Neural cell (in vitro differentiated cells): ENCODE measurements around the gene PPP1R12B. TPM values are rescaled to one million over a fixed set of nuclear protein-coding genes. Genes with fewer than 3 reads are reported as not detected.
"Not testable (repeated sequence)": the region's sequence is repeated elsewhere in the genome, so short reads cannot be mapped to it uniquely, and the experiment has no call there.

Source experiments
- H2AFZ ChIP-seq: fragments of 200-600, 300-800 bp; sonication (generic), shearing (Covaris generic); 2 replicates; pipeline ENCODE4 v1.6.0; 2014; ENCODE audit warnings: low read depth, mild to moderate bottlenecking, antibody characterized with exemption, low read length, moderate library complexity
- H3F3A ChIP-seq: fragments of 200-600 bp; shearing (Covaris generic); 2 replicates; pipeline ENCODE4 v1.6.1; 2016; ENCODE audit warnings: mild to moderate bottlenecking, moderate library complexity, mixed read lengths, antibody characterized with exemption, low read length; ENCODE audit not compliant: insufficient read depth, poor library complexity, severe bottlenecking
- H3K27ac ChIP-seq: fragments of 200-600, 300-800 bp; sonication (generic), shearing (Covaris generic); 2 replicates; pipeline ENCODE4 v1.5.1; 2014; ENCODE audit warnings: mild to moderate bottlenecking, low read length, moderate library complexity
- H3K27me3 ChIP-seq: fragments of 300-800, 200-600 bp; sonication (generic), shearing (Covaris generic); 2 replicates; pipeline ENCODE4 v1.6.0; 2014; ENCODE audit warnings: mild to moderate bottlenecking, low read depth, low read length, moderate library complexity; ENCODE audit not compliant: insufficient read depth
- H3K36me3 ChIP-seq: fragments of 300-800, 200-600 bp; sonication (generic), shearing (Covaris generic); 2 replicates; pipeline ENCODE4 v1.5.1; 2014; ENCODE audit warnings: mild to moderate bottlenecking, antibody characterized with exemption, low read length, moderate library complexity; ENCODE audit not compliant: insufficient read depth
- H3K4me2 ChIP-seq: fragments of 300-800, 200-600 bp; sonication (generic), shearing (Covaris generic); 2 replicates; pipeline ENCODE4 v1.6.0; 2014; ENCODE audit warnings: mild to moderate bottlenecking, low read length
- H3K4me3 ChIP-seq: fragments of 300-800, 200-600 bp; sonication (generic), shearing (Covaris generic); 2 replicates; pipeline ENCODE4 v1.5.1; 2014; ENCODE audit warnings: mild to moderate bottlenecking, low read length, moderate library complexity
- H3K79me2 ChIP-seq: fragments of 200-600 bp; shearing (Covaris generic); replicated peaks from 2 replicates; pipeline ENCODE4 v1.6.0; 2014; ENCODE audit warnings: mild to moderate bottlenecking, low read length, moderate library complexity; ENCODE audit not compliant: insufficient read depth
- H3K9ac ChIP-seq: fragments of 300-800, 200-600 bp; sonication (generic), shearing (Covaris generic); 2 replicates; pipeline ENCODE4 v1.6.1; 2016; ENCODE audit warnings: mild to moderate bottlenecking, low read length, mixed read lengths
- H3K9me2 ChIP-seq: fragments of 200-600 bp; shearing (Covaris generic); 2 replicates; pipeline ENCODE4 v1.6.1; 2016; ENCODE audit warnings: mild to moderate bottlenecking, low read length, mixed read lengths; ENCODE audit not compliant: insufficient read depth
- H3K9me3 ChIP-seq: fragments of 200-600, 300-800 bp; sonication (generic), shearing (Covaris generic); 2 replicates; pipeline ENCODE4 v1.6.1; 2016; ENCODE audit warnings: mild to moderate bottlenecking, mixed run types, low read length, moderate library complexity, mixed read lengths
- H4K20me1 ChIP-seq: fragments of 200-600 bp; shearing (Covaris generic); 2 replicates; pipeline ENCODE4 v1.6.1; 2016; ENCODE audit warnings: mild to moderate bottlenecking, mixed run types; ENCODE audit not compliant: insufficient read depth
- EP300 ChIP-seq: fragments of 450-650 bp; conservative IDR thresholded peaks from 2 replicates; pipeline ENCODE4 v1.6.1; 2014; ENCODE audit warnings: antibody characterized with exemption, mild to moderate bottlenecking, moderate library complexity; ENCODE audit not compliant: poor library complexity, severe bottlenecking
- EZH2 ChIP-seq: fragments of 200-600, 300-800 bp; shearing (Covaris generic), sonication (generic); IDR thresholded peaks from 2 replicates; pipeline ENCODE4 v1.6.1; 2014; ENCODE audit warnings: antibody characterized with exemption, low read length, borderline replicate concordance, mild to moderate bottlenecking; ENCODE audit not compliant: insufficient read depth, poor library complexity, severe bottlenecking
- RAD21 ChIP-seq: fragments of 450-650 bp; conservative IDR thresholded peaks from 2 replicates; pipeline ENCODE4 v1.6.1; 2014; ENCODE audit warnings: antibody characterized with exemption, mild to moderate bottlenecking, moderate library complexity
- SMC3 ChIP-seq: fragments of 450-650 bp; conservative IDR thresholded peaks from 2 replicates; pipeline ENCODE4 v1.6.1; 2014; ENCODE audit warnings: antibody characterized with exemption, mild to moderate bottlenecking, moderate library complexity; ENCODE audit not compliant: poor library complexity
- TAF1 ChIP-seq: IDR thresholded peaks from 2 replicates; pipeline ENCODE4 v1.6.1; 2012; ENCODE audit warnings: low read depth
- polyA plus RNA-seq: library from polyadenylated mRNA; depleted of rRNA; stranded (reverse); fragments of >200 nt; gene quantifications from 2 replicates; pipeline ENCODE4 v1.2.3, GENCODE V29; 2014
- TF ChIP-seq, protein P1 (sequence below): IDR thresholded peaks from 2 replicates; pipeline ENCODE4 v1.6.1; 2012; ENCODE audit warnings: borderline replicate concordance

PPP1R12B gene
- polyA plus RNA-seq, 1 donor from 2014 or later, result 9.8 TPM

DNA sequence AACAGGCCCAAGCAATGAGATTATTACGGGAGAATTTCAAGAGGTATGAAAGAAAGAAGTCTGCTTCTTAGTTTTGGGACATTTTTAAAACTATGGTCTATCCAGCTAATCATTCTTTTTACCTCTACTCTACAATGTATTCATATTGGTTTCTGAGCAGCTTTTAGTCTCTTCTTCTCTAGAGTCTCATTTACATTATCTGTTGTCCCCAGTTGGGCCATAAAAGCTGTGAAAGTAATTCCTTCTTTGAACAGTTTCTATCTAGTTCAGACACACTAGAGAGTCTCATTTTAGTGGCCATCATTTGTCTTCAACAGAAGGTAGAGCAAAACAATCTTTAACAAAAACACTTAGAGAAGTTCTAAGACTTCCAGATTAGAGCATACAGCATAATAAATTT, 204.6 kb downstream of the PPP1R12B start:
- H3K4me3 ChIP-seq, H3K9ac ChIP-seq, H3K9me3 ChIP-seq, H2AFZ ChIP-seq, H3K79me2 ChIP-seq, H4K20me1 ChIP-seq, H3K36me3 ChIP-seq, H3K27me3 ChIP-seq, H3F3A ChIP-seq, H3K4me2 ChIP-seq, H3K27ac ChIP-seq, H3K9me2 ChIP-seq: not testable (repeated sequence)

DNA sequence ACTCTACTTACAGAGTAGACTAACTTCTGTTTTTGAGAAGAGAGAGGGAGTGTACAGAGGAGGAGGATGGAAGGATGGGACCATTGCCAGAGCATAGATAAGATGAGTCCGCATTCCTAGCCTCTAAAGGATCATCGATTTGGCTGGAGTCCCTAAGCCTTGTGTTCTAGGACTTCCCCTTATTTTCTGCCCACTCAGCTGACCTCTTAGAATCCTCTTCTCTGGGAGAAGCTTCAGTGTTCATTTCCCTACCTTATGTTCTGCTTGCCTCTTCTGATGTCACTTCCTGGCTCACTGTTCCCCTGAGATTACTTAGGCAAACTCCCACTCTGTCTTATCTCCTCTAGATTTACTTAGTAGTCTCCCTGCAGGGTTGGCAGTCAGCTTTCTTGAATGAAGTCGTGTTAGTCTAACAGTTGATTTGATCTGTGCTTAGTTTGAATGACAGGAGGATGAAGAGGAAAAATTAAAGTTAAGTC, 205.1 kb downstream of the PPP1R12B start:
- Histone ChIP-seq H4K20me1 (no peaks in the 10 kb centered on the region), H3K9me2 (no peaks in the 10 kb centered on the region), H3K27ac (no peak overlapping the region), H3K27me3 (no peaks in the 10 kb centered on the region), H3K9me3 (no peaks in the 10 kb centered on the region), H3K79me2 (no peaks in the 10 kb centered on the region), H3K4me2 (no peak overlapping the region), H3F3A (no peaks in the 10 kb centered on the region), H3K4me3 (no peak overlapping the region), H3K9ac (no peak overlapping the region), H3K36me3 (no peaks in the 10 kb centered on the region), H2AFZ (no peak overlapping the region)
- TF ChIP-seq EZH2 (no peak), SMC3 (no peak), RAD21 (no peak), TAF1 (no peak), EP300 (no peak)
- TF ChIP-seq, protein P1, sequence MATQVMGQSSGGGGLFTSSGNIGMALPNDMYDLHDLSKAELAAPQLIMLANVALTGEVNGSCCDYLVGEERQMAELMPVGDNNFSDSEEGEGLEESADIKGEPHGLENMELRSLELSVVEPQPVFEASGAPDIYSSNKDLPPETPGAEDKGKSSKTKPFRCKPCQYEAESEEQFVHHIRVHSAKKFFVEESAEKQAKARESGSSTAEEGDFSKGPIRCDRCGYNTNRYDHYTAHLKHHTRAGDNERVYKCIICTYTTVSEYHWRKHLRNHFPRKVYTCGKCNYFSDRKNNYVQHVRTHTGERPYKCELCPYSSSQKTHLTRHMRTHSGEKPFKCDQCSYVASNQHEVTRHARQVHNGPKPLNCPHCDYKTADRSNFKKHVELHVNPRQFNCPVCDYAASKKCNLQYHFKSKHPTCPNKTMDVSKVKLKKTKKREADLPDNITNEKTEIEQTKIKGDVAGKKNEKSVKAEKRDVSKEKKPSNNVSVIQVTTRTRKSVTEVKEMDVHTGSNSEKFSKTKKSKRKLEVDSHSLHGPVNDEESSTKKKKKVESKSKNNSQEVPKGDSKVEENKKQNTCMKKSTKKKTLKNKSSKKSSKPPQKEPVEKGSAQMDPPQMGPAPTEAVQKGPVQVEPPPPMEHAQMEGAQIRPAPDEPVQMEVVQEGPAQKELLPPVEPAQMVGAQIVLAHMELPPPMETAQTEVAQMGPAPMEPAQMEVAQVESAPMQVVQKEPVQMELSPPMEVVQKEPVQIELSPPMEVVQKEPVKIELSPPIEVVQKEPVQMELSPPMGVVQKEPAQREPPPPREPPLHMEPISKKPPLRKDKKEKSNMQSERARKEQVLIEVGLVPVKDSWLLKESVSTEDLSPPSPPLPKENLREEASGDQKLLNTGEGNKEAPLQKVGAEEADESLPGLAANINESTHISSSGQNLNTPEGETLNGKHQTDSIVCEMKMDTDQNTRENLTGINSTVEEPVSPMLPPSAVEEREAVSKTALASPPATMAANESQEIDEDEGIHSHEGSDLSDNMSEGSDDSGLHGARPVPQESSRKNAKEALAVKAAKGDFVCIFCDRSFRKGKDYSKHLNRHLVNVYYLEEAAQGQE, result no peak

DNA sequence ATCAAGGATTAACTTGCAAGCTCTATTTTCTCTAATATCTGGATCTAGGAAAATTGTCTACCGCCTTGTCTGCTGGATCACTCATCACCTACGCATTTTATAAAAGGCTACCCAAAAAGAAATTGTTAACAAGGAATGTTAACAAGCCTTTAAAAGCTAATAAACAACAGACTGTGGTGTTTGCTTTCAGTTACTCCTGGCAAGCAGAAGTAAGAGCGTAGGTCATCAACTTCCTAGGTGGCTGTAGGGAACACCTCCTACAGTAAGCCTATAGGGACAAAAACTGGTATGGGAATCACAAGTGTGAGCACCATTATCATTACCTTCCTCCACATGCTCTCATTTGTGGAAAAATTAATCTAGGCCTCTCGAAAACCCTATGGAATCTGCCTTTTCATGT, 206.1 kb downstream of the PPP1R12B start:
- not testable (repeated sequence) for H3K9me3 ChIP-seq, H3K4me2 ChIP-seq, H3K27me3 ChIP-seq, H3K36me3 ChIP-seq, H3K27ac ChIP-seq, H3K9ac ChIP-seq, H3K4me3 ChIP-seq, H2AFZ ChIP-seq, H3F3A ChIP-seq, H4K20me1 ChIP-seq, H3K79me2 ChIP-seq, H3K9me2 ChIP-seq

DNA sequence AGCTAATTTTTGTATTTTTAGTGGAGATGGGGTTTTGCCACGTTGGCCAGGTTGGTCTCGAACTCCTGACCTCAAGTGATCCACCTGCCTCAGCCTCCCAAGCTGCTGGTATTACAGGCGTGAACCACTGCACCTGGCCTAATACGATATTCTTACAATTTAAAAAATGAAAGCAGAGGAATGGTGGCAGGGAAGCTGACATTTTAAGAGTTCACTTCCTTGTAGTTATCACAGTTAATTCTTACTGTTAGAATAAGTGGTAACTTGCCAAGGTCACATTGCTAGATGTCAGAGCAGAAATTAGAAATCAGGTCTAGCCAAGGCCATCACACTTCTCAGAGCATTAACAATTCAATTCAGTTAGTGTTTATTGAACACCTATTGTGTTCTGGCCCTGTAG, 207.5 kb downstream of the PPP1R12B start:
- H3K9me2 ChIP-seq, H4K20me1 ChIP-seq, H3K79me2 ChIP-seq, H3F3A ChIP-seq, H2AFZ ChIP-seq, H3K9me3 ChIP-seq, H3K9ac ChIP-seq, H3K27ac ChIP-seq, H3K4me3 ChIP-seq, H3K4me2 ChIP-seq, H3K27me3 ChIP-seq, H3K36me3 ChIP-seq: not testable (repeated sequence)

DNA sequence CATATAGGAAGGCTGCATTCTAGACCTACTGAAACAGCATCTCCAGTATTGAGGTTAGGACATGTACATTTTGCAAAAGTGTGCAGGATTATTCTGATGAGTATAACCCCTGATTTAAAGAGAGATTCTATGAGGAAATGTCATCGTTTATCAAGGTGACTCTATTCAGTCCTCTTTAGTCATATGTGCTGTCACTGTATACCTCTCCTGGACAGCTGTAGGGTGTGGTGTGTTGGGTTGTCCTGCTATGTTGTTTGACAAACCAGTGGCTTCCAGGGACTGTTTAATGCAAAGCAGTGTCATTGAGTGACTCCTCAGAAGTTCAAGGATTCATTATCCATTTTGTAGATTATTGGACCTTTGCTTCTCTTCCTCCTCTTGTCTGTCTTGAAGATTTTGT, 209.2 kb downstream of the PPP1R12B start:
- not testable (repeated sequence) for H3K9ac ChIP-seq, H3K9me2 ChIP-seq, H3F3A ChIP-seq, H3K4me3 ChIP-seq, H3K27ac ChIP-seq, H3K4me2 ChIP-seq, H2AFZ ChIP-seq, H3K9me3 ChIP-seq, H3K79me2 ChIP-seq, H4K20me1 ChIP-seq, H3K27me3 ChIP-seq, H3K36me3 ChIP-seq
